ENCODE data around the gene NUDT21.
"Not testable (repeated sequence)": the region's sequence is repeated elsewhere in the genome, so short reads cannot be mapped to it uniquely, and the experiment has no call there.

NUDT21 gene

GRCh38 chr16:56382901-56383355, 68.2 kb downstream of the NUDT21 start:
- DNase-seq, result no peak
- intact Hi-C loops (cut with DNase I), result no loop called here

DNA sequence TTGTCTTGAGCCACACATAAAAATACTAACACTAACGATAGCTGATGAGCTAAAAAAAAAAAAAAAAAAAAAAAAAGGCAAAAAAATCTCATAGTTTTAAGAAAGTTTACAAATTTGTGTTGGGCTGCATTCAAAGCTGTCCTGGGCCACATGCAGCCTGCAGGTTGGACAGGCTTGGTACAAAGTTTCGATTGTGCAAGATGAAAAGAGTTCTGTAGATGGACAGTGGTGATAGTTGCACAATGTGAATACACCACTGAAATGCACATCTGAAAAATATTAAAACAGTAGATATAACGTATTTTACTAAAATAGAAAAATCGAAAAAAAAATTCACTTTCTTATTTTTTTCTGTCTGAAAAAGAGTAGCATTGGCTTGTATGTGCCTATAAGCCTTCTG, 68.7 kb downstream of the NUDT21 start:
- no peak for DNase-seq
- intact Hi-C loops (cut with DNase I), result no loop called here

- DNase-seq; intact Hi-C loops (cut with DNase I): not testable (repeated sequence)
Measured at GRCh38 chr16:56380778-56381485, 70.2 kb downstream of the NUDT21 start.
